22Rv1 (cell line): ENCODE data around the gene SEC23IP.

ENCODE experiments used
- H3K27ac ChIP-seq: fragments of 450-650 bp; 2 replicates; pipeline ENCODE4 v1.5.1; 2017
- ZFX ChIP-seq: fragments of 450-650 bp; IDR thresholded peaks from 2 replicates; pipeline ENCODE4 v1.6.1; 2017; ENCODE audit warnings: antibody characterized with exemption, borderline replicate concordance
- TF ChIP-seq, protein P1 (sequence below): fragments of 450-650 bp; IDR thresholded peaks from 2 replicates; pipeline ENCODE4 v1.5.1; 2017; ENCODE audit warnings: mild to moderate bottlenecking

SEC23IP gene

GRCh38 chr10:119910689-119911088 lies 18.2 kb downstream of the SEC23IP start:
- H3K27ac ChIP-seq = no peak overlapping the region
- TF ChIP-seq, protein P1, sequence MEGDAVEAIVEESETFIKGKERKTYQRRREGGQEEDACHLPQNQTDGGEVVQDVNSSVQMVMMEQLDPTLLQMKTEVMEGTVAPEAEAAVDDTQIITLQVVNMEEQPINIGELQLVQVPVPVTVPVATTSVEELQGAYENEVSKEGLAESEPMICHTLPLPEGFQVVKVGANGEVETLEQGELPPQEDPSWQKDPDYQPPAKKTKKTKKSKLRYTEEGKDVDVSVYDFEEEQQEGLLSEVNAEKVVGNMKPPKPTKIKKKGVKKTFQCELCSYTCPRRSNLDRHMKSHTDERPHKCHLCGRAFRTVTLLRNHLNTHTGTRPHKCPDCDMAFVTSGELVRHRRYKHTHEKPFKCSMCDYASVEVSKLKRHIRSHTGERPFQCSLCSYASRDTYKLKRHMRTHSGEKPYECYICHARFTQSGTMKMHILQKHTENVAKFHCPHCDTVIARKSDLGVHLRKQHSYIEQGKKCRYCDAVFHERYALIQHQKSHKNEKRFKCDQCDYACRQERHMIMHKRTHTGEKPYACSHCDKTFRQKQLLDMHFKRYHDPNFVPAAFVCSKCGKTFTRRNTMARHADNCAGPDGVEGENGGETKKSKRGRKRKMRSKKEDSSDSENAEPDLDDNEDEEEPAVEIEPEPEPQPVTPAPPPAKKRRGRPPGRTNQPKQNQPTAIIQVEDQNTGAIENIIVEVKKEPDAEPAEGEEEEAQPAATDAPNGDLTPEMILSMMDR = no peak
- TF ChIP-seq ZFX = no peak

DNA sequence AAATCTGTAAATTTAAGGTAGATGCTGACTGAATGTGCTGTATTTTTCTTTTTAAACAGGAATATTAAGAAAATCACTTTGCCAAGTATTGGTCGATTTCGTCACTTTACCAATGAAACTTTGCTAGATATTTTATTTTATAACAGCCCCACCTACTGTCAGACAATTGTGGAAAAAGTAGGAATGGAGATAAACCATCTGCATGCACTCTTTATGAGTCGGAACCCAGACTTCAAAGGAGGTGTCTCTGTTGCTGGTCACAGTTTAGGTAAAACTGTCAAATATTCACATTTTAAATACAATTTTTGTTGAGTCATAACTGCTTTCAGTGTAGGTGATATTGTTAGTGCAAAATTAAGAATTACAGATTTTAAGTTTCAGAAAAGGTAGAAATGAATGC lies 25.2 kb downstream of the SEC23IP start:
- no peak overlapping the region for H3K27ac ChIP-seq
- TF ChIP-seq, protein P1 = no peak
- TF ChIP-seq ZFX = no peak

DNA sequence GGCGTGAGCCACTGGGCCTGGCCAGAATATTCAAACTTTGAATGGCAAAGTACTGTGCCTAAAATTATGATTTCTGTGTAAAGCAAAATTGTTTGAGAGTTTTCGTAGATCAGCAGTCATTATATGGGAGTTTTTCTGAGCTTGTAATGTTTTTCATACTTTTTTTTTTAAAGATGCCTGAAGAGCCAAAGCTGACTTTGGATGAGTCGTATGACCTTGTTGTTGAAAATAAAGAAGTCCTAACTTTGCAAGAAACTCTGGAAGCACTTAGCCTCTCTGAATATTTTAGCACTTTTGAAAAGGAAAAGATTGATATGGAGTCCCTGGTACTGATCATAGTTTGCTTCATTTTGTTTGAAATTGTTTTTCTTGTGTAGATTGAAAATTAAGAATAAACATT lies 26.7 kb downstream of the SEC23IP start:
- TF ChIP-seq, protein P1 = no peak
- TF ChIP-seq ZFX = no peak
- H3K27ac ChIP-seq = no peak overlapping the region

GRCh38 chr10:119919826-119920225 lies 27.3 kb downstream of the SEC23IP start:
- H3K27ac ChIP-seq = no peak overlapping the region
- TF ChIP-seq, protein P1 = no peak
- TF ChIP-seq ZFX = no peak

DNA sequence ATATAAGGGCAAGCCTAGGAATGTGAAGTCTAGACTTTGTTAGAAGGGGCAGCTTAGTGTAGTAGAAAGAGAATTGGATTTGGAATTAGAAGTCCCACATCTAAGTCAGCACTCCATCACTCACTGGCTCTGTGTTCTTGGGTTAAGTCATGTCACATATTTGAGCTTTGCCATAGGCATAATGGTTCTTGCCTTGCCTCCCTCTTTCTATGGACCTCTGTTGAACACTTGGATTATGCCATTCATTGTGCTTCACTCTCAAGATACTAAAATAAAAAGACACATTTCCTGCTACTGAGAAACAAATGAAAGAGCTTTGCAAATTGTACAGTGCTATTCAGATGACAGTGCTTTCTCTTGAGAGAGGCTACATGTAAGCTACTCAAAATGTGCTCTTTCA lies 35.9 kb downstream of the SEC23IP start:
- TF ChIP-seq ZFX = no peak
- TF ChIP-seq, protein P1 = no peak
- no peak overlapping the region for H3K27ac ChIP-seq

GRCh38 chr10:119931871-119932270 lies 39.3 kb downstream of the SEC23IP start:
- H3K27ac ChIP-seq = no peak overlapping the region
- no peak for TF ChIP-seq ZFX
- TF ChIP-seq, protein P1 = no peak

GRCh38 chr10:119932631-119933030 lies 40.1 kb downstream of the SEC23IP start:
- TF ChIP-seq ZFX = no peak
- TF ChIP-seq, protein P1 = no peak
- no peak overlapping the region for H3K27ac ChIP-seq
